ENCODE measurements around the gene RBFOX1.

- no peak for TF ChIP-seq CTCF (conservative IDR thresholded peaks at IDR 0.05 in 1 of 2, IDR thresholded peaks at IDR 0.05 in 1 of 2; ENCODE audit: extremely low read depth in 1 of 2, insufficient read depth in 1 of 2, low read depth in 1 of 2, low read length in 2 of 2)
- no peak for TF ChIP-seq EZH2 (IDR thresholded peaks at IDR 0.05; ENCODE audit: borderline replicate concordance, low read length)
Observed at GRCh38 chr16:7515543-7515942, 182.9 kb downstream of the RBFOX1 start.

All from mammary epithelial cell (primary cell).